GM12872 (cell line): ENCODE results near the gene ATRN.

ENCODE experiments used
- TF ChIP-seq, protein P1 (sequence below): IDR thresholded peaks from 3 replicates; pipeline ENCODE4 v1.5.1; 2011; ENCODE audit warnings: low read depth, mild to moderate bottlenecking, low read length, moderate library complexity; ENCODE audit not compliant: insufficient read depth

The ATRN gene

DNA sequence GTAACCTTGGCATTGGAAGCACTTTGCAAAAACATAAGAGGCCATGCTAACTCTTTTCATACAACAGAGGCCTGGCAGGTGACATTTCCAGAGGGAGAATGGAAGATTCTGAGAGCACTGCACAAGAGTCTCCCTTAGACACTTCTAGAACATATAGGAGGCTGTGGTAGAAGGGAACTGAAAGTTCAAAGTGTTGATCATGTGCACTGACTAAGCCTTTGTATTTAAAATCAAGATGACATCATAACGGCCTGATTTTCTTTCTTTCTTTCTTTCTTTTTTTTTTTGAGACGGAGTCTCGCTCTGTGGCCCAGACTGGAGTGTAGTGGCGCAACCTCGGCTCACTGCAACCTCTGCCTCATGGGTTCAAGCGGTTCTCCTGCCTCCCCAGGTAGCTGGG lies 36.6 kb upstream of the ATRN start:
- TF ChIP-seq, protein P1, sequence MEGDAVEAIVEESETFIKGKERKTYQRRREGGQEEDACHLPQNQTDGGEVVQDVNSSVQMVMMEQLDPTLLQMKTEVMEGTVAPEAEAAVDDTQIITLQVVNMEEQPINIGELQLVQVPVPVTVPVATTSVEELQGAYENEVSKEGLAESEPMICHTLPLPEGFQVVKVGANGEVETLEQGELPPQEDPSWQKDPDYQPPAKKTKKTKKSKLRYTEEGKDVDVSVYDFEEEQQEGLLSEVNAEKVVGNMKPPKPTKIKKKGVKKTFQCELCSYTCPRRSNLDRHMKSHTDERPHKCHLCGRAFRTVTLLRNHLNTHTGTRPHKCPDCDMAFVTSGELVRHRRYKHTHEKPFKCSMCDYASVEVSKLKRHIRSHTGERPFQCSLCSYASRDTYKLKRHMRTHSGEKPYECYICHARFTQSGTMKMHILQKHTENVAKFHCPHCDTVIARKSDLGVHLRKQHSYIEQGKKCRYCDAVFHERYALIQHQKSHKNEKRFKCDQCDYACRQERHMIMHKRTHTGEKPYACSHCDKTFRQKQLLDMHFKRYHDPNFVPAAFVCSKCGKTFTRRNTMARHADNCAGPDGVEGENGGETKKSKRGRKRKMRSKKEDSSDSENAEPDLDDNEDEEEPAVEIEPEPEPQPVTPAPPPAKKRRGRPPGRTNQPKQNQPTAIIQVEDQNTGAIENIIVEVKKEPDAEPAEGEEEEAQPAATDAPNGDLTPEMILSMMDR = no peak

- TF ChIP-seq, protein P1 = no peak
Measured at GRCh38 chr20:3436864-3437574, 33.8 kb upstream of the ATRN start.

- TF ChIP-seq, protein P1 = no peak
Measured at GRCh38 chr20:3446779-3447178, 24.0 kb upstream of the ATRN start.

DNA sequence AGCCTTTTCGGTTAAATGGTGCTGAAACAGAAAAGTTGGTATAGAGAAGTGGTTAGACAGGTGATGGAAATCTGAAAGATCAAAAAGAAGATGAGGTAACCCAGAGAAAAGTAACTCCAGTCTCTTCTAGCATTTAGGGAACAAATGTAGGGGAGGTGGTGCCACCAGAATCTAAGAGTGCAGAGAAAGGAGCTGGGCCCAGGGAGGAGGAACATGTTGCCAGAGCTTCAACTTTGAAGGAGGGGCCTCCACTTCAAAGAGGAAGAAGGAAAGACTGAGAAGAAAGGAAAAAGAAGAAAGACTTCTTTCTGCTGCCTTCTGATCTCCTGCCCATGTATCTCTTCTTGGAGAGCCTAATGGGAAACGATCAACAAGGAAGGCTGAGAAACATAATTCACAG lies 23.5 kb upstream of the ATRN start:
- TF ChIP-seq, protein P1 = no peak

DNA sequence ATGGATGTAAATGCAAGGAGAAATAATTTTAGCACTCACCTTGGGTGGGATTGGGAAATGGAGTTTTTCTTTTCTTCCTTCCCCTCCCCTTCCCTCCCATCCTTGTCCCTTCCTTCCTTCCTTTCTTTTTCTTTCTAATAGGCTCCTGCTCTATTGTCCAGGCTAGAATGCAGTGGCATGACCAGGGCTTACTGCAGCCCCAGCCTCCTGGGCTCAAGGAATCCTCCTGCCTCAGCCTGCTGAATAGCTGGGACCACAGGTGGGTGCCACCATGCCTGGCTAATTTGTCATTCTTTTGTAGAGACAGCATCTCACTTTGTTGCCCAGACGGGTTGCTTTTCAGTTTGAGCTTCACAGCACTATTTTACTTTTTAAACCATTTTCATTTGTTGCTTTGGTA lies 21.5 kb upstream of the ATRN start:
- TF ChIP-seq, protein P1 = no peak

DNA sequence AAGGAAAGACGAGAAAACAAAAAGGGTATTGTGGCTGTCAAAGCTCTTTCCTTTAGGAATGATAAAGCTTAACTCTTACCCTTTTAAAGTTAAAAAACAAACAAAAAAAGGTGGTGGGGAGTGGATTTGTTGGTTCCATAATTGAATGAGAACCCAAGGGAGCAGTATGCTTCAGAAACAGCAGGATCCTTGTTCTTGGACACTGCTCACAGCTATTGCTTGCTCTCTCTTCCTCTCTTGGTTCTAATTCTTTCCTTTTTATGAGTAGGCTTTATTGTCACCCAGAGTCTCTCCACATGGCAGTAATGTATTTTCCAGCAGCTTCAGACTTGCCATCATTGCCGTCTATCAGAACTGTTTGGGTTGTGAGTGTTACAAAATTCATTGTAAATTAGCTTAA lies 18.7 kb upstream of the ATRN start:
- TF ChIP-seq, protein P1 = no peak

DNA sequence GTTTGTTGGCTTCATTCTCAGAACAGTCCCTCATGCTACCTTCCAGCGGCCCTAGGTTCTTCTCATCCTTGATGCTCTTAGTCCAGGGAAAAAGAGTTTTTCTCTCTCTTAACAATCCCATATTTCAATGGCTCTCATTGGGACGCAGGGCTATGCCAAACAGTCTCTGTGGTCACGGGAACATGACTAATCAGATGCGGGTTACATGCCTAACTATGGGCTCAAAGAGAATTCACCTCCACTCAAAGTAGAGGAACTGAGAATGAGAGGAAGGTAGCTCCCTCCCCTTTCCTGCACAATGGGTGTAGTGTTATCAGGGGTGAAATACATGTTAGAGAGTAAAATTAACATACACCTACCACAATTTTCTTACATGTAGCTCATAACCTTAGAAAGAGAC lies 18.1 kb upstream of the ATRN start:
- TF ChIP-seq, protein P1 = no peak
